ENCODE measurements around the gene SYNGR1.
"Not testable (repeated sequence)": the region's sequence is repeated elsewhere in the genome, so short reads cannot be mapped to it uniquely, and the experiment has no call there.

SYNGR1 gene

DNA sequence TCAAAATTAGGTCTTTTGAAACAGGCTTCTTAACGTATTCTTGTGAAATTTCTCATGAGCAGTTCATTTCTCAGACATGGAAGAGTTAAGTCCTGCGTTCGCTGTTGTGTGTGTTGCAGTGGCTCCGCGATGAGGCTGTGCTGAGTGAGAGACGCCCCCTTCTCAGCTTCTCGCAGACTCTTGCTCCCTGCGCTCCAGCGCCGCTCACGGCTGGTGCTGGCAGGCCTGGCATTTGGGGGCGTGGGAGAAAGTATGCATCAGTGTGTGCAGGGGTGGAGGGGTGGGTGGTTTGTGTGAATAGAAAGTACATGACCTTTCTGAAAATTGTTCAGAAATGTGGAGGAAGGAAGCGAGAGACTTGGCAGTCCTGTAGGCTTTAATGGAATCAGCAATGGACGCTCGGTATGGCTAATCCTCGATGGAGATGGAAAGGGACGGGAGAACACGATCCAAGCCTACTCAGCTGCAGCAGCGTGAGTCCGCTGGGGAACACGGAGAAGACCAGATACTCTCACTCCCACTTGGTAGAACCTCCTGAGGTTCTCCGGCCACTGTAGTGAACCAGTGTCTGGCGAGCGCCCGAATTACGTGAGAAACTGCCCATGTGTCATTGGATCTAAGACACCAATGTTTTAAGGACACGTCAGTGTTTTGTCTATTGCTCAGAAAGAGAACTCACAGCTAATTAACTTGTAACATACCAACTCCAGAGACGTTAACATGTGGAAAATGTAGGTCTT, 55.7 kb downstream of the SYNGR1 start:
- no peak for DNase-seq (ENCODE audit: low read depth in 2 of 2)

DNA sequence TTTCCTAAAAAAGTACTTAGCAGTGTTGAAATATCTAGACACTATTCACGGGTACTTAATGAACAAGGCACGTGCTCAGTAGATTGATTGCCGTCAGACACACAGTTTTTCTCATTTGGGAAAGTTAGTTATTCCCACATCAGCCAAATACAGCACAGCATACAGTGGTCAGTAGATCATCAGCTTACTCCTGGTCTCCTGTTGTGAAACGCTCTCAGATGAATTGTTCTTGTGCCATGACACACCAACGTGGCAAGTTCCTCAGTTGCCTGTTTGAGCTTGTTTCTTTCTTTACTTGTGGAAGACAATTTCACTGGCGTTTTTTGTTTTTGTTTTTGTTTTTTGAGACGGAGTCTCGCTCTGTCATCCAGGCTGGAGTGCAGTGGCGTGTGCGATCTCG, 58.4 kb downstream of the SYNGR1 start:
- no peak for DNase-seq (ENCODE audit: low read depth in 2 of 2)

DNA sequence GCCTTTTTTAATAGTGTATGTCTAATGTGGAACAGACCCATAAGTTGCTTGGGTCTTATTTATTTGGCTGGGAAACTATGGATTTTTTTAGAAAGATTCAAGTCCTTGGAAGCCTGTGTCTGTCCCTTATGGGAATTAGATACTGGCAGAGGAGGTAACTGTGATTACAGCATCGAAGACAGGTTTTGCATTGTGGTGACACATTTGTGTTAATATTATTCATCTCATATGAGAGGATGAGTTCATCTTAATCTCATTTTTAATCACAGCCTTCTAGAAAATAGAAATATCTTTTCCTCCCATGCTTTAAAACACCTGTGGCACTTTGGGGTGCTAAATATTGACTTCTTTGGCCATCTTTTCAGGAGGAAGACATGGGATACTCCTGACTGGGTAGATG, 59.0 kb downstream of the SYNGR1 start:
- DNase-seq (ENCODE audit: low read depth in 2 of 2), result no peak

DNA sequence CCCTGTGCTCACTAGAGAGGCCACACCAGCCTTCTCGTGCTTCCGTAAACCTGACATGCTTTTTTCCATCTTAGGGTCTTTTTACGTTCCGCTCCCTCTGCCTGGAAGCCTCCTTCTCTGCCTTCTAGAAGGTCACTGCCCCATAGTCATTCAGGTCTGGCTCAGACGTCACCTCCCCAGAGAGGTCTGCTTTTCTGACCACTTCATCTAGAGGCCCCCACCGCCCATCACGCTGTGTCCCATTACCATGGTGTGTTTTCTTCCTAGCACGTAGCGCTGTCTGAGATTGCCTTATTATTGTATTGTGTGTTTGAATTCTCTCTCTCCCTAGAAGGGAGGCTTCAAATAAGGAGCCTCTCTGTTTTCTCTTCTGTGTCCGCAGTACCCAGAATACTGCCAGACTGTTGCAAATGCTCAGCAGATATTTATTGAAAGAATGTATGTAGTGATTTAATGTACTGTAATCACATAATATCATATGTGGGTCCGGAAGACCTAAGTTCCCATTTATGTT, 59.8 kb downstream of the SYNGR1 start:
- DNase-seq (ENCODE audit: low read depth in 2 of 2), result no peak

DNA sequence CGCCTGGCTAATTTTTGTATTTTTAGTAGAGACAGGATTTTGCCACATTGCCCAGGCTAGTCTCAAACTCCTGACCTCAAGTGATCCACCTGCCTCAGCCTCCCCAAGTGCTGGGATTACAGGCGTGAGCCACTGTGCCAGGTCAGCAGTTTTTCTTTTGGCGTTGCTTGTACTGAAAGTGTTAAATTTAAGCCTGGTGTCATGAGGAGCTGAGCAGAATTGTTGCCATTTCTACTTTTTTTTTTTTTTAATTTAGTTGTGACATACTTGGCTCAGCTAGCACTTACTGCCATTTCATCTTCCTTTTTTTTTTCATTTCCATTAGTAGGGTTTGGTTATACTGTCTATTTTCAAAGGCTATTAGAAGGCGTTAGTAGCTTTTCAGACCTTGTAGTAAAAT, 60.5 kb downstream of the SYNGR1 start:
- no peak for DNase-seq (ENCODE audit: low read depth in 2 of 2)

DNA sequence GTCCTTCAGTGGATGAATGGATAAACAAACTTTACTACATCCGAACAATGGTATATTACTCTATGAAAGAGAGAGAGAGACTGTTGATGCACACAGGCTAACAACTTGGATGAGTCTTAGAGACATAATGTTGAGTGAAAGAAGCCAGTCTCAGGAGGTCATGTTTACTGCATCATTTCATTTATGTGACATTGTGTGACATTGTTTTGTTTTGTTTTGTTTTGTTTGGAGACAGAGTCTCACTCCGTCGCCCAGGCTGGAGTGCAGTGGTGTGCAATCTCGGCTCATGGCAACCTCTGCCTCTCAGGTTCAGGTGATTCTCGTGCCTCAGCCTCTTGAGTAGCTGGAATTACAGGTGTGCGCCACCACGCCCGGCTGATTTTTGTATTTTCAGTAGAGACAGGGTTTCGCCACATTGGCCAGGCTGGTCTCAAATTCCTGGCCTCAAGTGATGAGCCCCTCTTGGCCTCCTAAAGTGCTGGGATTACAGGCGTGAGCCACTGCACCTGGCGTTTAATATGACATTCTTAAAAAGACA, 62.1 kb downstream of the SYNGR1 start:
- DNase-seq (ENCODE audit: low read depth in 2 of 2), result not testable (repeated sequence)

DNA sequence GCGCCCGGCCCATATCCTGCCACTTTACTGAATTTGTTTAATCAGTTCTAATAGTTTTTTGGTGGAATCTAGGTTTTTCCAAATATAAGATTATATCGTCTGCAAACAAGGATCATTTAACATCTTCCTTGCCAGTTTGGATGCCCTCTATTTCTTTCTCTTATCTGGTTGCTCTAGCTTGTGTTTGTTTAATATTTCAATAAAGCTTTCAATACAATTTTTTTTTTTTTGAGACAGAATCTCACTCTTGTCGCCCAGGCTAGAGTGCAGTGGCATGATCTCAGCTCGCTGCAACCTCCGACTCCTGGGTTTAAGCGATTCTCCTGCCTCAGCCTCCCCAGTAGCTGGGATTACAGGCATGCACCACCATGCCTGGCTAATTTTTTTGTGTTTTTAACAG, 63.4 kb downstream of the SYNGR1 start:
- not testable (repeated sequence) for DNase-seq (ENCODE audit: low read depth in 2 of 2)

DNA sequence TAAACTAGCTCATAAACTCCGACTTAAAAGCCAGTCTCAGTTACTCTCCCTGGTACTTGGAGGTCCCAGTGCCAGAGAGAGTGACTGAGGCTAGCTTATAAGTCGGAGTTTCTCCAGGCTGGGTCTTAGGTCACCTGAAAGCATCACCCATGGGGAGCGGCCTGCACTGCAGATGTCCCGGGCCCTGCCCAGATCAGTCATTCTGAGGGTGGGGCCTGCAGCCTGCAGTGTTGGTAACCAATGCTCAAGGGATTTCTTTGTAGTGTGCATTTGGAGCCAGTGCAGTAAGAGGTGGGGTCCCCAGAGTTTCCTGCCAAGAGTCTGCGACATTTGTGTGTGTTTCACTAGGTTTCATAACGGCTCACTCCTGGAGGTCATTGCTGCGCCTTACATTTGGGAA, 64.6 kb downstream of the SYNGR1 start:
- no peak for DNase-seq (ENCODE audit: low read depth in 2 of 2)

DNA sequence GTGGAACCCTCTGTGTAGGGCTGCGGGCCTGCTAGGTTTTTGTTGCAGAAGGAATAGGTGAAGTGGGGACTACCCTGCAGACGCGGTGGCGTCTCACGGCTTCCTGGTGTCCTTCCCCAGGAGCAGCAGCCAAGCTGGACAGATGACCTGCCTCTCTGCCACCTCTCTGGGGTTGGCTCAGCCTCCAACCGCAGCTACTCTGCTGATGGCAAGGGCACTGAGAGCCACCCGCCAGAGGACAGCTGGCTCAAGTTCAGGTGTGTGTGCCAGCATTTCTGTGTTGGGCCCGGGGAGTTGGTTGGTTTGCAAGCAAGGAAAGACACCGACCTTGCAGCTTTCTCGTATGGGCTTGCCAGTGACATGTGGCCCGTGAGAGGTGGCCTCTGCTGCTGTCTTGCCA, 65.1 kb downstream of the SYNGR1 start:
- no peak for DNase-seq (ENCODE audit: low read depth in 2 of 2)

DNA sequence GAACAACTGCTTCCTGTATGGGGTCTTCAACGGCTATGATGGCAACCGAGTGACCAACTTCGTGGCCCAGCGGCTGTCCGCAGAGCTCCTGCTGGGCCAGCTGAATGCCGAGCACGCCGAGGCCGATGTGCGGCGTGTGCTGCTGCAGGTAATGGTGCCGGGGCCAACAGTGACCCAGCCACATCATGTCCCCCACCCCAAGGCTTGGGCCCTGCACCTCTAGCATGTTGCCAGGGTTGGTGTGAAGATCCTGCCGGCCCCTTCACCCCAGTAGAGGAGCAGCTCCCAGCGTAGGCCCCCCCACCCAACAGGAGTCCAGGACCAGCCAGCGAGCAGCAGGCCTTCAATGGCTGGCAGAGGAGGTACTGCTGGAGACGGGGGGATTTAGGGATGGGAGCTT, 65.7 kb downstream of the SYNGR1 start:
- no peak for DNase-seq (ENCODE audit: low read depth in 2 of 2)

DNA sequence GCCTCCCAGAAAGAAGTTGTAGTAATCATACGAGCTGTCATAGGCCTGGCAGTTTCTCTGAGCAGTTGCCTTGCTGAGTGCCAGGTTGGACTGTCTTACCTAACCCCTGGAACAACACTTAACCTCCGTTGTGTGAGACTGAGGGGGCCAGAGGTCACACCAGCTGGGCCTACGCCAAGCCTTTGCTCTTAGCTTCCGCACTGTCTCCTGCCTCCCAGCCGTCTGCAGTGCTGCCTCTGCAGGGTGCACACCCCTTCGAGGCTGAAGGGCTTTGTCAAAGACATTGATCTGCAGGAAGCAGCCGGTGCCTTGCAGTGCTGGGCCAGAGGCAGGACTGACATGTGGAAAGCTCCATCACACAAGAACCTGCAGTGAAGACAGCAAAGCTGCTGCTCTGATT, 66.5 kb downstream of the SYNGR1 start:
- no peak for DNase-seq (ENCODE audit: low read depth in 2 of 2)

DNA sequence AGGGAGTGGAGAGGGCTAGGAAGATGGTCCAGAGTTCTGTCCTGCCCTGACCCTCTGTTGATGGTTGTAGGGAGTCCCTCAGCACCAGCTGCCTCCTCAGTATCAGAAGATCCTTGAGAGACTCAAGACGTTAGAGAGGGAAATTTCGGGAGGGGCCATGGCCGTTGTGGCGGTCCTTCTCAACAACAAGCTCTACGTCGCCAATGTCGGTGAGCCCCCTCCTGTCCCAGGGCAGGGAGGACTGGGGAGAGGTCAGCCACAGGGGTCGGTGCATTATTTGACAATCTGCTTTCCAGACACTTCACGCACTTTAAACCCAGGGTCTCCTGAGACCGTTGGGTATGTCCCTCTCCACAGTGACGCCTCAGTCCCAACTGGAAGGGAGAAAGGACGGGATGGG, 67.8 kb downstream of the SYNGR1 start:
- DNase-seq (ENCODE audit: low read depth in 2 of 2), result no peak

DNA sequence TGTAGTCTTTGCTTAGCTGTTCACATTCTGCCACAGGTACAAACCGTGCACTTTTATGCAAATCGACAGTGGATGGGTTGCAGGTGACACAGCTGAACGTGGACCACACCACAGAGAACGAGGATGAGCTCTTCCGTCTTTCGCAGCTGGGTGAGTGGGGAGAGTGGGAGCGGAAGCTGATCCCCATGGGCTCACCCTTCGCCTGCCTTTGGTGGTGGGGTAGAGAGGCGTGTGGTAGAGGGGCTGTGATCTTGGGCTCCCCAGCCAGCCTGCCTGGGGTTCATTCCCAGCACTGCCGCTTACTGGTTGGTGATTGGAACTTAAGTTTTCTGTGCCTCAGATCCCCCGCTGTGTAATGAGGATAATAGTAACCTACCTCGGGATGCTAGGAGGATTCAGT, 68.9 kb downstream of the SYNGR1 start:
- DNase-seq (ENCODE audit: low read depth in 2 of 2), result no peak

DNA sequence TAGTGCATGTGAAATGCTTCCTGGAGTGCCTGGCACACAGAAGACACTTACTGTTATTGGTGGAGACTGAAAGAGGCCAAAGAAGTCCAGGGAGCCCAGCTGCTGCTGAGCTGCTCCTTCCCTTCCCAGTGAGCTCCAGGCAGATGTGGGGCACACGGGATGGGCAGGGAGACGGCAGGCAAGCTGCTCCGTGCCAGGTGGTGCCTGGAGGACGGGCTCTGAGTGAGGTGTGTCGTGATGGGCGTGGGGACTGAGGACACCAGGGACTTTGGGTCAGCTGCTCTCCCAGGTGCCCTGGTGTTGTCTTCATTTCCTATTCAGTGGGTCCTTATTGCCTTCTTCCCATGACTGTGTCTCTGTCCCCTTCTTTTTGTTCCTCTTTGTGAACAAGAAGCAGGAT, 69.3 kb downstream of the SYNGR1 start:
- no peak for DNase-seq (ENCODE audit: low read depth in 2 of 2)

DNA sequence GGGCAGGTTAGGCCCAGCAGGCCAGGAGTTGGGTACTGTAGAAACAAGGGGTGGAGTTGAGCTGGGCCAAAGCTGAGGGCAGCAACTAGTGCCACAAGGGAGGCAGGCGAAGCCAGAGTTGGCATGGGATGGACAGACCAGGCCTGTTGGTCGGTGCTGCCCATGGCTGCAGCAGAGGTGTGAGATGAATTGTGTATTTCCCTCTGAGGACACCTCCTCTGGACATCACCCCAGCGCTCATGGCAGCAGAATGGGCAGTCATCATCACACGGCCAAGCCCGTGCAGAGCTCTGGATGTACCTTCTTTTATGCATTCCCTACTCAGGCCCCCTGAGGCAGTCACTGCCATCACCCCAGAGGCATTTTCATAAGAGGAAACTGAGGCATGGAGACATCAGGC, 70.1 kb downstream of the SYNGR1 start:
- no peak for DNase-seq (ENCODE audit: low read depth in 2 of 2)

DNA sequence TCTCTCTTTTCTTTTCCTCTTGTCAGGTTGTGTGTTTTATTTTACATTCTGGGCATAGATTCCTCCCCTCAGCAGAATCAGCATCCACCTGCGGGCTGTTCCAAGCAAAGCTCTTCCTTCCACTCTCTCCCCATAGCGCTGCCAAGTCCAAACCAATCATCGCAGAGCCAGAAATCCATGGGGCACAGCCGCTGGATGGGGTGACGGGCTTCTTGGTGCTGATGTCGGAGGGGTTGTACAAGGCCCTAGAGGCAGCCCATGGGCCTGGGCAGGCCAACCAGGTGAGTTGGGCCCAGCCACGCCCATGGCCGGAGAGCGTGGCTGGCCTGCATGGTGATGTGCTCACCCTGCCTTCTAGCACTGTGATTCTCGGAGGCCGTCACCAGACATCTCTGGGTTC, 71.9 kb downstream of the SYNGR1 start:
- DNase-seq (ENCODE audit: low read depth in 2 of 2), result no peak

DNA sequence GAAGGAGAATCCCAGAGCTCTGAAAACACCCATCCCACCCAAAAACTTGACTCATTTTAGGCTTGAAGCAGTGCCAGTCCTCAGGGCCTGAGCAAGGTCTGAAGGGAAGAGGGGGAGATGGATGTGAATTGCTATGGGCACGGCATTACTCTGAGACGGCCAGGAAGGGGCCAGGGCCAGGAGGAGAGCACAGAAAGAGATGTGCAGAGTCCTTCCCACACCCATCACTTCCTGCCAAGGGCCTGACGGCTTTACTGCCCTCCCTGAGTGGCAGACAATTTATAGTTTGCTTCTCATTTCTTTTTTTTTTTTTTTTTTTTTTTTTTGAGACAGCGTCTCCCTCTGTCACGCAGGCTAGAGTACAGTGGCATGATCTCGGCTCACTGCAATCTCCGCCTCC, 72.3 kb downstream of the SYNGR1 start:
- DNase-seq (ENCODE audit: low read depth in 2 of 2), result no peak

DNA sequence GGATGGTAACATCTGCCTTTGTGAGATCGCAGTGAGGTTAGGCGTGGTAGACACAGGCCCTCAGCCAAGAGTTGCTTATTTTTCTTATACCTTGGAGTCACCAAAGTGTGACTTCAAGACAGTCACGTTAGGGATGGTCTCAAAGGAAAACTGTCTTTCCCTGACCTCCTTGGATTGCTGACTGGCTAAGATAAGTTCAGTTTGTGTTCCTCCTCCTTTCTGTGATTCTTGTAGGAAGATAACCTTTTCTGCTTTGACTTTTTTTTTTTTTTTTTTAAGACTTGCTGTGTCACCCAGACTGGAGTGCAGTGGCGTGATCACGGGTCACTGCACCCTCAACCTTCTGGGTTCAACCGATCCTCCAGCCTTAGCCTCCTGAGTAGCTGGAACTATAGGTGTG, 72.9 kb downstream of the SYNGR1 start:
- DNase-seq (ENCODE audit: low read depth in 2 of 2), result no peak

DNA sequence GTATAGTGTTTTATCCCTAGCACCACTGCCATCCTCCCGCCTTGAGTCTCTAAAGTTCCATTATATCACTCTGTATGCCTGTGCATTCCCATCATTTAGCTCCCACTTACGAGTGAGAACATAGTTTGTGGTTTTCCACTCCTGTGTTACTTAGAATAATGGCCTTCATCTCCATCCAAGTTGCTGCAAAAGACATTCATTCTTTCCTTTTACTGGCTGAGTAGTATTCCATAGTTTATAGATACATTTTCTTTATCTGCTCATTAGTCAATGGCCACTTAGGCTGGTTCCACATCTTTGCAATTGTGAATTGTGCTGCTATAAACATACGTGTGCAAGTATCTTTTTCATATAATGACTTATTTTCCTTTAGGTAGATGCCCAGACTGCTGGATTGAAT, 74.2 kb downstream of the SYNGR1 start:
- DNase-seq (ENCODE audit: low read depth in 2 of 2), result no peak

DNA sequence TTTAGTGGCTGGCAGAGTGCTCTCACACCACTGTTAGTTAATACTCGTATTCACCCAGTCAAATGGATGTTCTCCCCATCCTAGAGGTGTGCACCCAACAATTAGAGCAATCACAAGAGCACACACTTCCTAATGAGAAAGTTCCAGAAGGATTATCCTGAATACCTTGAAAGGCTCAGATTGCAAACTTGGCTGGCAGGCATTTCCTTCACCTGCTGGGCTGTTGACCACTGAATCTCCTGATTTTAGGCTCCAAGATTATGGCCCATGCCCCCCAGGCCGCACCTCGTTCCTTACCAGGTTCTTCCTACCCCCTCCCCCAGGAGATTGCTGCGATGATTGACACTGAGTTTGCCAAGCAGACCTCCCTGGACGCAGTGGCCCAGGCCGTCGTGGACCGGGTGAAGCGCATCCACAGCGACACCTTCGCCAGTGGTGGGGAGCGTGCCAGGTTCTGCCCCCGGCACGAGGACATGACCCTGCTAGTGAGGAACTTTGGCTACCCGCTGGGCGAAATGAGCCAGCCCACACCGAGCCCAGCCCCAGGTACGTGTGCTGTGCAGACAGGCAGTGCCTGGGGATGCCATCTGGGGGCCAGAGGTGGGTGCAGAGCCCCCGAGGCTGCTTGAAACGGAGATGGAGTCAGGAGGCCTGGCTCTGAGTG, 76.7 kb downstream of the SYNGR1 start:
- no peak for DNase-seq (ENCODE audit: low read depth in 2 of 2)

DNA sequence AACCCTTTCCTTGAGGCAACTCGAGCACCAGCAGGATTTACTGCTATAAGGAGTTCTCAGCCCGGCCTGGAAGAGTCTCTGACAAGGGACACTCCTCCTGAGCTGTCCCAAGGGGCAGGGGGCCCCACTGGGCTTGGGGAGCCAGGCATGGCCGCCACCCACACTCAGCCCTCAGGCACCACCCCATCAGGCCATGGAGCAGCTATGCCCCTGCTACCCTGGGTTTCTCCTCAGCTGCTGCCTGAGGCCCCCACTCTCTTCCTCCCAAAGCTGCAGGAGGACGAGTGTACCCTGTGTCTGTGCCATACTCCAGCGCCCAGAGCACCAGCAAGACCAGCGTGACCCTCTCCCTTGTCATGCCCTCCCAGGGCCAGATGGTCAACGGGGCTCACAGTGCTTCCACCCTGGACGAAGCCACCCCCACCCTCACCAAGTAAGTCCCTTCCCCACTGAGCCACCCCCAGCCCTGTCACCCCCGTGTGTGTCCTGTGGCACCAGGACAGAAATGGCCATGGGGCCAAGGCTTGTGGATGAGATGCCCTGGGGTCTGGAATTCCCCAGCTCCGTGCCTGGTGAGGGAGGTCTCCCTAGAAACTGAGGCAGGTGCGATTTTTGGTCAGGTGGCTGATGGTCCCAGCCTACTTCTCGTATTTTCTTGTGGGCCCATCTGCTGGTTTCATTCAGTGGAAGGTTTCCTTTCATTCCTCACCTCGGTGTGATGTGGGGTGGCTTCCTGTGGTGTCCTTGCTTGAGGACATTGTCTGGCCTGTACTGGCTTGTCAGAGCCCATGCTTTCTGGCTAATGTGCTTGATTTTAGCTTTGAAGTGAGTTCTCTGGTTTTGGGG, 78.2 kb downstream of the SYNGR1 start:
- DNase-seq (ENCODE audit: low read depth in 2 of 2), result no peak

DNA sequence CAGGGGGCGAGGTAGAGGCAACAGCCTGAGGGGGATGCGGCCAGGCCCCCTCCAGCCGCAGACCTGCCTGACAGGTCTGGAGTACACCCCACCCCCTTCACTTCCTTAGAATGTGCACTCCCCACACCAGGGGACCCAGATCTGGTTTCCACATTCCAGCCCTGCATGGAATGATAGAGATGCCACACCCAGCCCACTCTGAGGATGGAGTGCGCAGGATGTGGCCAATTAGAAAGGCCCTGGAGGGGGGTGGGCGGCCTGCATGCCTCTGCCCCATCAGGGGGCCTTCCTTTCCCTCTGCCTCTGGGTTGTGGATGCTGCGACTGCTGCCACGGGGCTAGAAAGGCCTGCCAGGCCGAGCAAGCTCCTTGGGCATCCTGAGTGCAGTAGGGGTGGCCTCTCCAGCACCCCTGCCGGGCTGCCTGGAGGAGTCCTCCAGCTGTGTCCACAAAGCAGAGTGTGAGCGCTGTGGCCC, 78.8 kb downstream of the SYNGR1 start:
- DNase-seq (ENCODE audit: low read depth in 2 of 2), result no peak

Measured in stimulated activated CD8-positive, alpha-beta memory T cell treated with anti-CD3 and anti-CD28 coated beads, Interleukin-15, amount 100 ng/mL, for 4 hours (primary cell).